ENCODE results near the gene BBLN. TPM values are rescaled to one million over a fixed set of nuclear protein-coding genes. Genes with fewer than 3 reads are reported as not detected.

Gene BBLN
- total and polyA plus RNA-seq, 2 donors (not counting 1 experiment from before 2014, with no cell fraction given), result 44.3 to 148 TPM

DNA sequence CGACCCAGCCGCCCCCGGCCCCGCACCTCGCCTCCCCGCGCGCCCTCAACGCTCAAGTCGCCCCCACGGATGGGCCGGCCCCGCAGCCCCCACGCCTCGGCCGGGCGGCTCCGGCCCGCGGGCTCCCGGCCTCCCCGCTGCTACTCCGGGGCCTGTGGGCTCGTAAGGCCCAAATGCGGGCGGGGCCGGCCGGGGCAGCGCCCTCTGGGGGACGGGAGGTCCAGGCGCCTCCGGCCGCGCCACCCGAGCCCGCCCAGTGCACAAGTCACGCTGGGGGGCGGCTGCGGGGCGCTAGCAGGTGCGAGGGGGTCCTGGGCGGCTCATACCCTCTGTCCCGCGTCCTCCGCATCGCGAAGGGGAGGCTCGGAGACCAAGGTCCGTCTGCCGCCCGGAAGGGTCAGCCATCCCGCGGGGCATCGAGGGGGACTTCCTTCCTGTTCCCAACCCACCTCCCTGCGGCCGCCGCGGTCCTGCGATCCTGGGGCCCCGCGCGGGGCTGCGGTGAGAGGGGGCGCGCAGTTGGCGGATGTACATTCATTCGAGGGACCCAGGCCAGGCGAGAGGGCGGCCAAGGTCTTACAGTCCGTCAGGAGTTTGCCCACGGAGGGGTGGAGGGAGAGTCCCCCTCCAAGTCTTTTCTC is 31.5 kb downstream of the BBLN start, which contains the start of gene CIZ1:
CIZ1 (minus strand) TSS at position 167 of the 641 bp plus-strand sequence. CDS start 715 bp downstream, outside the sequence.
- no peaks in the 10 kb centered on the region for H3K27me3 Mint-ChIP-seq
- peak; percentile 90 for ATAC-seq (ENCODE audit: low read depth)
- ChIA-PET POLR2A (interaction anchor here (0.7 to 1.6 kb wide), 2 partner anchors 31 to 85 kb away, joined by 3 to 11 read pairs; partner anchors contain the start of genes BBLN, GOLGA2 and SWI5), CTCF (interaction anchor here (0.6 to 2.0 kb wide), 6 partner anchors 10 to 1635 kb away, joined by 3 to 5 read pairs (median 4); partner anchors contain the start of gene BBLN)
- H3K27ac Mint-ChIP-seq, result peak within 1 kb of the TSS; percentile 92
- Histone ChIP-seq H3K27ac (ENCODE audit: low read length in 2 of 2) (peak within 1 kb of the TSS; percentile 44 to 76), H3K27me3 (replicated peaks in 1 of 4; ENCODE audit: control extremely low read depth in 1 of 4, control insufficient read depth in 3 of 4, insufficient read depth in 4 of 4, low read length in 3 of 4) (no peaks in the 10 kb centered on the region), H3K9ac (ENCODE audit: low read length) (peak within 1 kb of the TSS; percentile 83), H3K79me2 (ENCODE audit: control insufficient read depth, insufficient read depth, low read length) (peaks cover 39% of the 10 kb centered on the region), H3K36me3 (replicated peaks in 1 of 2; ENCODE audit: control extremely low read depth in 1 of 2, control insufficient read depth in 1 of 2, extremely low read depth in 1 of 2, insufficient read depth in 2 of 2, low read length in 1 of 2) (peaks cover 0 to 17% of the 10 kb centered on the region in 2 experiments), H4K20me1 (ENCODE audit: control insufficient read depth, insufficient read depth, low read length, poor library complexity, severe bottlenecking) (no peaks in the 10 kb centered on the region), H2AFZ (ENCODE audit: insufficient read depth, low read depth, low read length, poor library complexity, severe bottlenecking) (peak within 1 kb of the TSS; percentile 93), H3K9me3 (ENCODE audit: control extremely low read depth in 1 of 3, control insufficient read depth in 2 of 3, insufficient read depth in 1 of 3, low read length in 2 of 3) (no peaks in the 10 kb centered on the region), H3K4me1 (ENCODE audit: control insufficient read depth in 2 of 2, insufficient read depth in 2 of 2, low read length in 2 of 2) (peaks cover 12 to 24% of the 10 kb centered on the region in 2 donors), H3K4me3 (ENCODE audit: control extremely low read depth in 1 of 5, extremely low read depth in 1 of 5, insufficient read depth in 1 of 5, low read depth in 2 of 5, low read length in 4 of 5) (peak within 1 kb of the TSS; percentile 26 to 82 (median 73)), H3K4me2 (replicated peaks; ENCODE audit: low read depth, low read length, poor library complexity, severe bottlenecking) (peak within 1 kb of the TSS; percentile 75)
- TF ChIP-seq EZH2 (IDR thresholded peaks at IDR 0.05; ENCODE audit: borderline replicate concordance, insufficient read depth, low read depth, low read length, poor library complexity, severe bottlenecking), result no peak
- TF ChIP-seq, protein P1, sequence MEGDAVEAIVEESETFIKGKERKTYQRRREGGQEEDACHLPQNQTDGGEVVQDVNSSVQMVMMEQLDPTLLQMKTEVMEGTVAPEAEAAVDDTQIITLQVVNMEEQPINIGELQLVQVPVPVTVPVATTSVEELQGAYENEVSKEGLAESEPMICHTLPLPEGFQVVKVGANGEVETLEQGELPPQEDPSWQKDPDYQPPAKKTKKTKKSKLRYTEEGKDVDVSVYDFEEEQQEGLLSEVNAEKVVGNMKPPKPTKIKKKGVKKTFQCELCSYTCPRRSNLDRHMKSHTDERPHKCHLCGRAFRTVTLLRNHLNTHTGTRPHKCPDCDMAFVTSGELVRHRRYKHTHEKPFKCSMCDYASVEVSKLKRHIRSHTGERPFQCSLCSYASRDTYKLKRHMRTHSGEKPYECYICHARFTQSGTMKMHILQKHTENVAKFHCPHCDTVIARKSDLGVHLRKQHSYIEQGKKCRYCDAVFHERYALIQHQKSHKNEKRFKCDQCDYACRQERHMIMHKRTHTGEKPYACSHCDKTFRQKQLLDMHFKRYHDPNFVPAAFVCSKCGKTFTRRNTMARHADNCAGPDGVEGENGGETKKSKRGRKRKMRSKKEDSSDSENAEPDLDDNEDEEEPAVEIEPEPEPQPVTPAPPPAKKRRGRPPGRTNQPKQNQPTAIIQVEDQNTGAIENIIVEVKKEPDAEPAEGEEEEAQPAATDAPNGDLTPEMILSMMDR (IDR thresholded peaks at IDR 0.05), result peak; percentile 84
- peaks cover 29% of the 10 kb centered on the region for H3K4me1 Mint-ChIP-seq
- intact Hi-C loops (cut with micrococcal nuclease), result loop anchor here (1.0 to 10.0 kb wide), 7 partner anchors 12 to 363 kb away; partner anchors contain the start of genes BBLN, CERCAM, COQ4 and DNM1
- peak within 1 kb of the TSS; percentile 94 for H3K4me3 Mint-ChIP-seq
- WGBS (ENCODE audit: insufficient coverage), result under 1% methylated on average over 71 of the region's 71 CpGs
- H3K9me3 Mint-ChIP-seq (ENCODE audit: insufficient read depth), result no peaks in the 10 kb centered on the region
- peak; percentile 88 for DNase-seq

Measured in B cell (primary cell).